ENCODE data around the gene LRRC37B.
"Not testable (repeated sequence)": the region's sequence is repeated elsewhere in the genome, so short reads cannot be mapped to it uniquely, and the experiment has no call there.

- not testable (repeated sequence) for TF ChIP-seq ZNF121 (CRISPR knock-in tag; IDR thresholded peaks at IDR 0.05); CTCF (IDR thresholded peaks at IDR 0.05); ATF2 (CRISPR knock-in tag; IDR thresholded peaks at IDR 0.05; ENCODE audit: borderline replicate concordance, low read depth); MXD4 (CRISPR knock-in tag; IDR thresholded peaks at IDR 0.05; ENCODE audit: borderline replicate concordance); PRDM15 (CRISPR knock-in tag; IDR thresholded peaks at IDR 0.05)
Measured at GRCh38 chr17:32073131-32073530, 65.9 kb downstream of the LRRC37B start.

Data from WTC11 (cell line).